Central memory CD8-positive, alpha-beta T cell (primary cell): Measurements from ENCODE around the gene SCRN2.

Experiments used
- ATAC-seq: fragments of 150-1000 bp; cut with Tn5 transposase; replicated peaks from 2 replicates; pipeline ENCODE4 v1.10.0; 2022; ENCODE audit warnings: mild to moderate bottlenecking, moderate FRiP score, moderate number of reproducible peaks; ENCODE audit not compliant: poor library complexity, severe bottlenecking; ENCODE audit errors: extremely low read depth
- DNase-seq, 2 donors: peaks; one replicate each; pipeline ENCODE4 v3.0.0; 2021; ENCODE audit warnings: low spot score in 2 of 2
- H3K27ac Mint-ChIP-seq: one replicate; pipeline ENCODE4 v1.8.0; 2022; ENCODE audit warnings: low read depth, mild to moderate bottlenecking, moderate library complexity, mixed read lengths
- H3K27me3 Mint-ChIP-seq: one replicate; pipeline ENCODE4 v1.8.0; 2022; ENCODE audit warnings: mixed read lengths
- H3K36me3 Mint-ChIP-seq: one replicate; pipeline ENCODE4 v1.8.0; 2022; ENCODE audit warnings: mild to moderate bottlenecking, moderate library complexity, mixed read lengths; ENCODE audit not compliant: insufficient read depth
- H3K4me1 Mint-ChIP-seq: one replicate; pipeline ENCODE4 v1.8.0; 2022; ENCODE audit warnings: mixed read lengths
- H3K4me3 Mint-ChIP-seq: one replicate; pipeline ENCODE4 v1.8.0; 2022; ENCODE audit warnings: mild to moderate bottlenecking, moderate library complexity, mixed read lengths
- H3K9me3 Mint-ChIP-seq: one replicate; pipeline ENCODE4 v1.8.0; 2022; ENCODE audit warnings: mixed read lengths

The SCRN2 gene

GRCh38 chr17:47878203-47879027, 37.3 kb upstream of the SCRN2 start:
- H3K27me3 Mint-ChIP-seq: peaks cover 59% of the 10 kb centered on the region
- ATAC-seq: no peak
- no peak for DNase-seq
- H3K36me3 Mint-ChIP-seq: no peaks in the 10 kb centered on the region
- H3K4me1 Mint-ChIP-seq: peaks cover 3% of the 10 kb centered on the region
- no peaks in the 10 kb centered on the region for H3K9me3 Mint-ChIP-seq
- no peak overlapping the region for H3K27ac Mint-ChIP-seq
- no peak overlapping the region for H3K4me3 Mint-ChIP-seq

GRCh38 chr17:47877368-47878034, 36.4 kb upstream of the SCRN2 start:
- Mint-ChIP-seq H3K27me3 (peaks cover 61% of the 10 kb centered on the region), H3K4me3 (no peak overlapping the region)

GRCh38 chr17:47875011-47875985, 34.2 kb upstream of the SCRN2 start:
- Mint-ChIP-seq H3K27me3 (peaks cover 83% of the 10 kb centered on the region), H3K27ac (no peak overlapping the region), H3K4me3 (no peak overlapping the region), H3K4me1 (no peaks in the 10 kb centered on the region), H3K36me3 (no peaks in the 10 kb centered on the region), H3K9me3 (no peaks in the 10 kb centered on the region)
- DNase-seq: no peak
- no peak for ATAC-seq

More at GRCh38 chr17:47877368-47878034, 36.4 kb upstream of the SCRN2 start:
- Mint-ChIP-seq H3K9me3 (no peaks in the 10 kb centered on the region), H3K4me1 (no peaks in the 10 kb centered on the region), H3K36me3 (no peaks in the 10 kb centered on the region), H3K27ac (no peak overlapping the region)
- DNase-seq (no peak), ATAC-seq (no peak)

- no peaks in the 10 kb centered on the region for H3K4me1 Mint-ChIP-seq
- H3K36me3 Mint-ChIP-seq: no peaks in the 10 kb centered on the region
- no peak overlapping the region for H3K4me3 Mint-ChIP-seq
- no peak for ATAC-seq
- no peaks in the 10 kb centered on the region for H3K9me3 Mint-ChIP-seq
- no peak overlapping the region for H3K27ac Mint-ChIP-seq
- H3K27me3 Mint-ChIP-seq: peaks cover 91% of the 10 kb centered on the region
- DNase-seq: no peak
These were observed 32.4 kb upstream of the SCRN2 start for GRCh38 chr17:47873200-47874090.

- Mint-ChIP-seq H3K4me3 (no peak overlapping the region), H3K9me3 (no peaks in the 10 kb centered on the region), H3K4me1 (no peaks in the 10 kb centered on the region), H3K27me3 (peaks cover 91% of the 10 kb centered on the region), H3K36me3 (peaks cover 2% of the 10 kb centered on the region), H3K27ac (no peak overlapping the region)
- DNase-seq (no peak), ATAC-seq (no peak)
These were observed 31.6 kb upstream of the SCRN2 start for GRCh38 chr17:47872651-47873161.

GRCh38 chr17:47872019-47872650, 31.1 kb upstream of the SCRN2 start:
- Mint-ChIP-seq H3K4me3 (no peak overlapping the region), H3K27ac (no peak overlapping the region), H3K4me1 (no peaks in the 10 kb centered on the region), H3K36me3 (peaks cover 2% of the 10 kb centered on the region), H3K9me3 (no peaks in the 10 kb centered on the region), H3K27me3 (peaks cover 87% of the 10 kb centered on the region)
- no peak for ATAC-seq
- no peak for DNase-seq

- Mint-ChIP-seq H3K27me3 (peaks cover 94% of the 10 kb centered on the region), H3K4me3 (no peak overlapping the region), H3K27ac (no peak overlapping the region)
These were observed 30.0 kb upstream of the SCRN2 start for GRCh38 chr17:47871048-47871447.

GRCh38 chr17:47870056-47870455, 29.0 kb upstream of the SCRN2 start:
- ATAC-seq: no peak
- peaks cover 94% of the 10 kb centered on the region for H3K27me3 Mint-ChIP-seq

More at GRCh38 chr17:47871048-47871447, 30.0 kb upstream of the SCRN2 start:
- ATAC-seq: no peak
- Mint-ChIP-seq H3K9me3 (no peaks in the 10 kb centered on the region), H3K36me3 (peaks cover 2% of the 10 kb centered on the region), H3K4me1 (no peaks in the 10 kb centered on the region)
- DNase-seq: no peak

GRCh38 chr17:47869114-47869513, 28.0 kb upstream of the SCRN2 start:
- no peak overlapping the region for H3K27ac Mint-ChIP-seq
- DNase-seq (no peak), ATAC-seq (no peak)
- no peaks in the 10 kb centered on the region for H3K9me3 Mint-ChIP-seq
- H3K4me3 Mint-ChIP-seq: no peak overlapping the region
- H3K36me3 Mint-ChIP-seq: peaks cover 2% of the 10 kb centered on the region
- no peaks in the 10 kb centered on the region for H3K4me1 Mint-ChIP-seq
- H3K27me3 Mint-ChIP-seq: peaks cover 92% of the 10 kb centered on the region

More at GRCh38 chr17:47870056-47870455, 29.0 kb upstream of the SCRN2 start:
- no peak overlapping the region for H3K4me3 Mint-ChIP-seq
- DNase-seq: no peak
- H3K9me3 Mint-ChIP-seq: no peaks in the 10 kb centered on the region
- peaks cover 2% of the 10 kb centered on the region for H3K36me3 Mint-ChIP-seq
- H3K4me1 Mint-ChIP-seq: no peaks in the 10 kb centered on the region
- no peak overlapping the region for H3K27ac Mint-ChIP-seq

GRCh38 chr17:47867813-47868533, 26.9 kb upstream of the SCRN2 start:
- H3K4me3 Mint-ChIP-seq: no peak overlapping the region
- peaks cover 2% of the 10 kb centered on the region for H3K36me3 Mint-ChIP-seq
- H3K9me3 Mint-ChIP-seq: no peaks in the 10 kb centered on the region
- peaks cover 81% of the 10 kb centered on the region for H3K27me3 Mint-ChIP-seq
- no peaks in the 10 kb centered on the region for H3K4me1 Mint-ChIP-seq
- H3K27ac Mint-ChIP-seq: no peak overlapping the region
- ATAC-seq: no peak
- no peak for DNase-seq

- no peak overlapping the region for H3K4me3 Mint-ChIP-seq
- H3K27ac Mint-ChIP-seq: no peak overlapping the region
- peaks cover 70% of the 10 kb centered on the region for H3K27me3 Mint-ChIP-seq
- H3K36me3 Mint-ChIP-seq: peaks cover 2% of the 10 kb centered on the region
- ATAC-seq (no peak), DNase-seq (no peak)
- no peaks in the 10 kb centered on the region for H3K4me1 Mint-ChIP-seq
- H3K9me3 Mint-ChIP-seq: no peaks in the 10 kb centered on the region
These were observed 25.9 kb upstream of the SCRN2 start for GRCh38 chr17:47866941-47867340.
